ENCODE data around the gene PDE7B. TPM values are rescaled to one million over a fixed set of nuclear protein-coding genes. Genes with fewer than 3 reads are reported as not detected.
"Not testable (repeated sequence)": the region's sequence is repeated elsewhere in the genome, so short reads cannot be mapped to it uniquely, and the experiment has no call there.

PDE7B gene
- total RNA-seq, 2 experiments from 2014 or later: 0.58 to 0.68 TPM

- H3K27me3 Mint-ChIP-seq: no peaks in the 10 kb centered on the region
- H3K4me3 Mint-ChIP-seq: no peak overlapping the region
- ChIA-PET CTCF (interaction anchor here (0.7 to 1.5 kb wide), 5 partner anchors 12 to 373 kb away, joined by 3 to 4 read pairs (median 3); no protein-coding TSS in a partner anchor), POLR2A (no interaction called here)
- no peaks in the 10 kb centered on the region for H3K36me3 Mint-ChIP-seq (ENCODE audit: low read depth)
- intact Hi-C loops (cut with micrococcal nuclease): no loop called here
- no peak overlapping the region for H3K27ac Mint-ChIP-seq
- TF ChIP-seq CTCF (IDR thresholded peaks at IDR 0.05): no peak
- H3K4me1 Mint-ChIP-seq (ENCODE audit: low read depth): peaks cover 24% of the 10 kb centered on the region
- ATAC-seq: no peak
- H3K9me3 Mint-ChIP-seq: no peaks in the 10 kb centered on the region
- DNase-seq: no peak
Observed at GRCh38 chr6:135853986-135854385, 2.5 kb downstream of the PDE7B start.

- ATAC-seq: peak; percentile 52
- CTCF ChIA-PET: interaction anchor here (1.1 kb wide), 1 partner anchor 55 kb away, joined by 3 read pairs; no protein-coding TSS in a partner anchor
- TF ChIP-seq CTCF (IDR thresholded peaks at IDR 0.05): no peak
- no peaks in the 10 kb centered on the region for H3K36me3 Mint-ChIP-seq (ENCODE audit: low read depth)
- no peaks in the 10 kb centered on the region for H3K27me3 Mint-ChIP-seq
- H3K4me3 Mint-ChIP-seq: no peak overlapping the region
- DNase-seq: no peak
- intact Hi-C loops (cut with micrococcal nuclease): no loop called here
- no peak overlapping the region for H3K27ac Mint-ChIP-seq
- H3K9me3 Mint-ChIP-seq: no peaks in the 10 kb centered on the region
- peaks cover 24% of the 10 kb centered on the region for H3K4me1 Mint-ChIP-seq (ENCODE audit: low read depth)
- POLR2A ChIA-PET: no interaction called here
Observed at GRCh38 chr6:135854799-135855198, 3.3 kb downstream of the PDE7B start.

GRCh38 chr6:135858931-135859330, 7.4 kb downstream of the PDE7B start:
- ChIA-PET CTCF (interaction anchor here (1.1 to 1.2 kb wide), 2 partner anchors 51 to 121 kb away, joined by 3 read pairs; no protein-coding TSS in a partner anchor), POLR2A (no interaction called here)
- Mint-ChIP-seq H3K36me3 (ENCODE audit: low read depth) (no peaks in the 10 kb centered on the region), H3K4me3 (no peak overlapping the region), H3K27ac (no peak overlapping the region), H3K27me3 (no peaks in the 10 kb centered on the region), H3K4me1 (ENCODE audit: low read depth) (peaks cover 9% of the 10 kb centered on the region), H3K9me3 (no peaks in the 10 kb centered on the region)
- intact Hi-C loops (cut with micrococcal nuclease): no loop called here
- no peak for TF ChIP-seq CTCF (IDR thresholded peaks at IDR 0.05)
- no peak for ATAC-seq
- DNase-seq: no peak

- ATAC-seq: no peak
Observed at GRCh38 chr6:135860361-135860760, 8.9 kb downstream of the PDE7B start.

GRCh38 chr6:135861189-135861588, 9.7 kb downstream of the PDE7B start:
- intact Hi-C loops (cut with micrococcal nuclease): no loop called here
- no peak for TF ChIP-seq CTCF (IDR thresholded peaks at IDR 0.05)
- Mint-ChIP-seq H3K36me3 (ENCODE audit: low read depth) (peaks cover 4% of the 10 kb centered on the region), H3K9me3 (peaks cover 5% of the 10 kb centered on the region), H3K27ac (no peak overlapping the region), H3K4me3 (no peak overlapping the region), H3K4me1 (ENCODE audit: low read depth) (no peaks in the 10 kb centered on the region), H3K27me3 (no peaks in the 10 kb centered on the region)
- ChIA-PET POLR2A (no interaction called here), CTCF (no interaction called here)
- ATAC-seq (no peak), DNase-seq (no peak)

More at GRCh38 chr6:135860361-135860760, 8.9 kb downstream of the PDE7B start:
- ChIA-PET CTCF (no interaction called here), POLR2A (no interaction called here)
- Mint-ChIP-seq H3K36me3 (ENCODE audit: low read depth) (peaks cover 3% of the 10 kb centered on the region), H3K4me1 (ENCODE audit: low read depth) (no peaks in the 10 kb centered on the region), H3K27me3 (no peaks in the 10 kb centered on the region), H3K9me3 (peaks cover 3% of the 10 kb centered on the region), H3K27ac (no peak overlapping the region), H3K4me3 (no peak overlapping the region)
- no peak for DNase-seq
- intact Hi-C loops (cut with micrococcal nuclease): no loop called here
- TF ChIP-seq CTCF (IDR thresholded peaks at IDR 0.05): no peak

GRCh38 chr6:135864929-135865328, 13.4 kb downstream of the PDE7B start:
- intact Hi-C loops (cut with micrococcal nuclease); POLR2A ChIA-PET; DNase-seq; H3K36me3 Mint-ChIP-seq (ENCODE audit: low read depth); H3K4me1 Mint-ChIP-seq (ENCODE audit: low read depth); H3K4me3 Mint-ChIP-seq; H3K27ac Mint-ChIP-seq; H3K9me3 Mint-ChIP-seq; ATAC-seq; H3K27me3 Mint-ChIP-seq: not testable (repeated sequence)
- CTCF ChIA-PET: interaction anchor here (0.8 kb wide), 1 partner anchor 294 kb away, joined by 3 read pairs; no protein-coding TSS in a partner anchor
